HG03045 (cell line): Measurements from ENCODE around the gene SPRYD4.
A peak's percentile ranks its signal among the peaks of the same experiment; 100 is the strongest.
"Not testable (repeated sequence)": the region's sequence is repeated elsewhere in the genome, so short reads cannot be mapped to it uniquely, and the experiment has no call there.

Experiments
- ATAC-seq: cut with Tn5 transposase; IDR thresholded peaks from one replicate; pipeline ENCODE4 v1.9.1; 2021; ENCODE audit warnings: mild to moderate bottlenecking, moderate library complexity; ENCODE audit not compliant: unreplicated experiment

The SPRYD4 gene

GRCh38 chr12:56468216-56469006 is at the start of gene SPRYD4:
Gene SPRYD4 (plus strand): TSS chr12:56468578. CDS start chr12:56468592, 14 bp downstream.
- peak; percentile 89 for ATAC-seq

- ATAC-seq: no peak
These were observed 48.0 kb upstream of the SPRYD4 start for GRCh38 chr12:56420411-56420810.

- ATAC-seq: no peak
These were observed 43.2 kb upstream of the SPRYD4 start for GRCh38 chr12:56425193-56425592.

- ATAC-seq: no peak
These were observed 42.4 kb upstream of the SPRYD4 start for GRCh38 chr12:56425940-56426438.

GRCh38 chr12:56431288-56431687 is 37.1 kb upstream of the SPRYD4 start:
- no peak for ATAC-seq

GRCh38 chr12:56431850-56432249 is 36.5 kb upstream of the SPRYD4 start:
- ATAC-seq: no peak

GRCh38 chr12:56434828-56435227 is 33.5 kb upstream of the SPRYD4 start:
- no peak for ATAC-seq

GRCh38 chr12:56437430-56438176 is 30.8 kb upstream of the SPRYD4 start:
- ATAC-seq: no peak

- ATAC-seq: not testable (repeated sequence)
These were observed 25.2 kb upstream of the SPRYD4 start for GRCh38 chr12:56443208-56443607.

- peak; percentile 96 for ATAC-seq
These were observed 19.3 kb upstream of the SPRYD4 start, which contains the start of gene TIMELESS for GRCh38 chr12:56448860-56449621. Gene TIMELESS (minus strand): TSS chr12:56449426. CDS start chr12:56434170, 15,256 bp downstream.

GRCh38 chr12:56449622-56449984 is 18.8 kb upstream of the SPRYD4 start:
- no peak for ATAC-seq

- no peak for ATAC-seq
These were observed 18.1 kb upstream of the SPRYD4 start for GRCh38 chr12:56450241-56450640.

GRCh38 chr12:56451147-56451546 is 17.2 kb upstream of the SPRYD4 start:
- ATAC-seq: no peak

- no peak for ATAC-seq
These were observed 13.8 kb upstream of the SPRYD4 start, which contains the start of gene MIP for GRCh38 chr12:56454557-56454956. Gene MIP (minus strand): TSS chr12:56454657. CDS start chr12:56454613, 44 bp downstream.

- ATAC-seq: no peak
These were observed 10.6 kb upstream of the SPRYD4 start for GRCh38 chr12:56457817-56458216.

GRCh38 chr12:56461235-56462159 is 6.9 kb upstream of the SPRYD4 start:
- no peak for ATAC-seq

- no peak for ATAC-seq
These were observed 5.8 kb upstream of the SPRYD4 start for GRCh38 chr12:56462565-56462964.

GRCh38 chr12:56469007-56469930 is 891 bp downstream of the SPRYD4 start:
- no peak for ATAC-seq

- no peak for ATAC-seq
These were observed 6.0 kb downstream of the SPRYD4 start for GRCh38 chr12:56474389-56474788.
